ENCODE results near the gene HDAC4. TPM values are rescaled to one million over a fixed set of nuclear protein-coding genes. Genes with fewer than 3 reads are reported as not detected.

The HDAC4 gene
- total RNA-seq, 4 donors from 2014 or later = 21.6 to 72.7 (median 35.2) TPM

GRCh38 chr2:239096676-239097427 lies 304.0 kb downstream of the HDAC4 start:
- no peak for DNase-seq
- WGBS, 2 donors = 80% methylated on average over 7 of the region's 28 CpGs; no CpG with 5 or more reads in 1 of the 2 donors
- Histone ChIP-seq H3K4me3 (no peak overlapping the region), H3K27me3 (no peaks in the 10 kb centered on the region), H3K9me3 (no peaks in the 10 kb centered on the region), H3K4me1 (peaks cover 0 to 6% (median 0%) of the 10 kb centered on the region in 3 donors), H3K36me3 (peaks cover 8 to 93% (median 21%) of the 10 kb centered on the region in 3 donors), H3K27ac (no peak overlapping the region)
- intact Hi-C loops (cut with DNase I) = no loop called here
- no peak for TF ChIP-seq CTCF (IDR thresholded peaks at IDR 0.05)
- TF ChIP-seq POLR2A (IDR thresholded peaks at IDR 0.05) = no peak

- intact Hi-C loops (cut with DNase I) = no loop called here
These were observed 305.2 kb downstream of the HDAC4 start for GRCh38 chr2:239095460-239096081.

GRCh38 chr2:239094867-239095266 lies 306.0 kb downstream of the HDAC4 start:
- Histone ChIP-seq H3K27me3 (no peaks in the 10 kb centered on the region), H3K4me3 (no peak overlapping the region), H3K4me1 (peaks cover 0 to 6% (median 0%) of the 10 kb centered on the region in 3 donors), H3K9me3 (no peaks in the 10 kb centered on the region), H3K36me3 (peaks cover 8 to 89% (median 9%) of the 10 kb centered on the region in 3 donors), H3K27ac (no peak overlapping the region)
- 88 to 91% methylated on average over 16 to 17 of the region's 17 CpGs for WGBS, 2 donors
- DNase-seq = no peak
- intact Hi-C loops (cut with DNase I) = no loop called here
- no peak for TF ChIP-seq CTCF (IDR thresholded peaks at IDR 0.05)
- TF ChIP-seq POLR2A (IDR thresholded peaks at IDR 0.05) = no peak

More at GRCh38 chr2:239095460-239096081, 305.2 kb downstream of the HDAC4 start:
- H3K36me3 ChIP-seq = peaks cover 8 to 91% (median 9%) of the 10 kb centered on the region in 3 donors
- no peak for DNase-seq
- H3K9me3 ChIP-seq = no peaks in the 10 kb centered on the region
- no peaks in the 10 kb centered on the region for H3K27me3 ChIP-seq
- H3K27ac ChIP-seq = no peak overlapping the region
- H3K4me1 ChIP-seq = peaks cover 0 to 6% (median 0%) of the 10 kb centered on the region in 3 donors
- WGBS, 2 donors = 86 to 89% methylated on average over 5 to 6 of the region's 20 CpGs
- no peak overlapping the region for H3K4me3 ChIP-seq
- TF ChIP-seq POLR2A (IDR thresholded peaks at IDR 0.05) (no peak), CTCF (IDR thresholded peaks at IDR 0.05) (no peak)

- H3K4me3 ChIP-seq = no peak overlapping the region
- intact Hi-C loops (cut with DNase I) = no loop called here
- no peaks in the 10 kb centered on the region for H3K9me3 ChIP-seq
- no peak for DNase-seq
- peaks cover 8 to 89% (median 9%) of the 10 kb centered on the region in 3 donors for H3K36me3 ChIP-seq
- WGBS, 2 donors = 84 to 96% methylated on average over 12 to 16 of the region's 17 CpGs
- peaks cover 0 to 6% (median 0%) of the 10 kb centered on the region in 3 donors for H3K4me1 ChIP-seq
- H3K27me3 ChIP-seq = no peaks in the 10 kb centered on the region
- no peak for TF ChIP-seq POLR2A (IDR thresholded peaks at IDR 0.05)
- TF ChIP-seq CTCF (IDR thresholded peaks at IDR 0.05) = peak in 1 of 6 experiments; percentile 6
- no peak overlapping the region for H3K27ac ChIP-seq
These were observed 306.9 kb downstream of the HDAC4 start for GRCh38 chr2:239093952-239094351.

GRCh38 chr2:239093542-239093941 lies 307.3 kb downstream of the HDAC4 start:
- WGBS, 2 donors = 86 to 97% methylated on average over 1 to 5 of the region's 7 CpGs
- Histone ChIP-seq H3K4me1 (peaks cover 0 to 6% (median 0%) of the 10 kb centered on the region in 3 donors), H3K4me3 (no peak overlapping the region), H3K27ac (no peak overlapping the region), H3K27me3 (no peaks in the 10 kb centered on the region), H3K36me3 (peaks cover 8 to 89% (median 9%) of the 10 kb centered on the region in 3 donors), H3K9me3 (no peaks in the 10 kb centered on the region)
- no peak for TF ChIP-seq CTCF (IDR thresholded peaks at IDR 0.05)
- TF ChIP-seq POLR2A (IDR thresholded peaks at IDR 0.05) = no peak
- intact Hi-C loops (cut with DNase I) = no loop called here
- no peak for DNase-seq
